ENCODE results near the gene ADAMTS3. TPM values are rescaled to one million over a fixed set of nuclear protein-coding genes. Genes with fewer than 3 reads are reported as not detected.

ADAMTS3 gene
- total RNA-seq, 1 donor from 2014 or later, result 10.3 TPM

DNA sequence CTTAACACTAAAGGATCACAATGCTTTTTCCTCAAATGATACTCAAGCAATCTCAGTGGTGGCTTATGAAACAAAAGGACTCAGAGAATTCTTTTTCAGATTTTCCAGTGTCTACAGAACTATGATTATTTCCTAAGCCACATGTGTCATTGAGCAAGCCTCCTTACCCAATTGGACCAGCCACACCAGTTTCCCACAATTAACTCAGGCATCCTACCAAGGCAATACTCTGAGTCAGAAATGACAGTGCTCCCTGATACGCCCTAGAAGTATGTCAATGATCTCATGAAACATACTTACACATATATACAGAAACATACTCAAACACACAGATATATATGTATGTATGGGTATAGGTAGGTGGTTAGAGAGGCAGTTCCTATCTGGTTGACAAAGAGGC, 4.8 kb downstream of the ADAMTS3 start:
- peaks cover 12% of the 10 kb centered on the region for H3K4me1 Mint-ChIP-seq (ENCODE audit: unreplicated experiment)
- DNase-seq (ENCODE audit: extremely low spot score, unreplicated experiment), result no peak
- H3K36me3 Mint-ChIP-seq, result peaks cover 3% of the 10 kb centered on the region
- no peak overlapping the region for H3K4me3 Mint-ChIP-seq
- TF ChIP-seq, protein P1, sequence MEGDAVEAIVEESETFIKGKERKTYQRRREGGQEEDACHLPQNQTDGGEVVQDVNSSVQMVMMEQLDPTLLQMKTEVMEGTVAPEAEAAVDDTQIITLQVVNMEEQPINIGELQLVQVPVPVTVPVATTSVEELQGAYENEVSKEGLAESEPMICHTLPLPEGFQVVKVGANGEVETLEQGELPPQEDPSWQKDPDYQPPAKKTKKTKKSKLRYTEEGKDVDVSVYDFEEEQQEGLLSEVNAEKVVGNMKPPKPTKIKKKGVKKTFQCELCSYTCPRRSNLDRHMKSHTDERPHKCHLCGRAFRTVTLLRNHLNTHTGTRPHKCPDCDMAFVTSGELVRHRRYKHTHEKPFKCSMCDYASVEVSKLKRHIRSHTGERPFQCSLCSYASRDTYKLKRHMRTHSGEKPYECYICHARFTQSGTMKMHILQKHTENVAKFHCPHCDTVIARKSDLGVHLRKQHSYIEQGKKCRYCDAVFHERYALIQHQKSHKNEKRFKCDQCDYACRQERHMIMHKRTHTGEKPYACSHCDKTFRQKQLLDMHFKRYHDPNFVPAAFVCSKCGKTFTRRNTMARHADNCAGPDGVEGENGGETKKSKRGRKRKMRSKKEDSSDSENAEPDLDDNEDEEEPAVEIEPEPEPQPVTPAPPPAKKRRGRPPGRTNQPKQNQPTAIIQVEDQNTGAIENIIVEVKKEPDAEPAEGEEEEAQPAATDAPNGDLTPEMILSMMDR (conservative IDR thresholded peaks at IDR 0.05), result no peak
- H3K27me3 Mint-ChIP-seq, result no peaks in the 10 kb centered on the region
- H3K9me3 Mint-ChIP-seq, result no peaks in the 10 kb centered on the region
- H3K27ac Mint-ChIP-seq, result no peak overlapping the region

- Mint-ChIP-seq H3K27ac (no peak overlapping the region), H3K4me1 (ENCODE audit: unreplicated experiment) (no peaks in the 10 kb centered on the region), H3K4me3 (no peak overlapping the region), H3K27me3 (no peaks in the 10 kb centered on the region), H3K9me3 (peaks cover 7% of the 10 kb centered on the region), H3K36me3 (peaks cover 10% of the 10 kb centered on the region)
- TF ChIP-seq, protein P1 (conservative IDR thresholded peaks at IDR 0.05), result no peak
- DNase-seq (ENCODE audit: extremely low spot score, unreplicated experiment), result no peak
These were observed 10.4 kb downstream of the ADAMTS3 start for GRCh38 chr4:72558655-72559054.

DNA sequence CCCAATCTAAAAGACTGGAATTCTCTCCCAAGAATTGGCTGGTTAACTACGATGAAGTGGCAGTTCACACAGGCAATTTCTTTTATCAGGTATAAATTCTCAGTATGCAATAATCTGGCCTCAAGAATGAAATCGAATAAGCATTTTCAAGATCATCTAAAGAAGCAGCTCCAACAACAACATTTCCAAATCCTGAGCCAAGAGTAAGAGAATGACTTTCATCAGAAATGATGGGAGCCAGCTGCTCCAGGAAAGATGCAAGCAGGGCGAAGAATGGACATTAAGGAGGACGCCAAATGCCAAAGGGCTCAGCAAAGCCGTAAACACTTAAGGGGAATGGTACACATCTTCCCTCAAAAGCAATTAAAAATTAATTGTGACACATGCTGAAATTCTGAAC, 12.0 kb downstream of the ADAMTS3 start:
- no peak overlapping the region for H3K27ac Mint-ChIP-seq
- peaks cover 7% of the 10 kb centered on the region for H3K9me3 Mint-ChIP-seq
- H3K4me3 Mint-ChIP-seq, result no peak overlapping the region
- no peaks in the 10 kb centered on the region for H3K4me1 Mint-ChIP-seq (ENCODE audit: unreplicated experiment)
- TF ChIP-seq, protein P1 (conservative IDR thresholded peaks at IDR 0.05), result no peak
- H3K36me3 Mint-ChIP-seq, result peaks cover 10% of the 10 kb centered on the region
- no peaks in the 10 kb centered on the region for H3K27me3 Mint-ChIP-seq
- no peak for DNase-seq (ENCODE audit: extremely low spot score, unreplicated experiment)

DNA sequence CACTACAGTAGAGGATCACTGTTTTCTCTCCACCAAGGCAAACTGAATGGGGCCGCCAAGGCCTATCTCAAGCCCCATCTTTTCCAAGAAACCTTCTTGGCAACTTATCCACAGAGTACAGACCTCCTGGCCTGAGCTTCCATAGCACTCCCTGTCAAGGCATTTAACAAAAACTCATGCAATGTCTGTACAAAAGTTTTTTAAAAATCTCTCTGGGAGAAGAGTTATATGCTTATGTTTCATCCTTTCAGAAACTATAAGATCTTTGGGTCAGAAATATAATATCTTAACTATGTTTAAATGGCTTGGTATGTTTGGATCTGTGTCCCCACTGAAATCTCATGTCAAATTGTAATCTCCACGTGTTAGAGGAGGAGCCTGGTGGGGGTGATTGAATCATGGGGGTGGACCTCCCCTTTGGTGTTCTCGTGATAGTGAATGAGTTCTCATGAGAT, 13.6 kb downstream of the ADAMTS3 start:
- no peaks in the 10 kb centered on the region for H3K4me1 Mint-ChIP-seq (ENCODE audit: unreplicated experiment)
- TF ChIP-seq, protein P1 (conservative IDR thresholded peaks at IDR 0.05), result no peak
- H3K4me3 Mint-ChIP-seq, result no peak overlapping the region
- no peak overlapping the region for H3K27ac Mint-ChIP-seq
- DNase-seq (ENCODE audit: extremely low spot score, unreplicated experiment), result no peak
- H3K9me3 Mint-ChIP-seq, result peaks cover 7% of the 10 kb centered on the region
- peaks cover 9% of the 10 kb centered on the region for H3K36me3 Mint-ChIP-seq
- no peaks in the 10 kb centered on the region for H3K27me3 Mint-ChIP-seq

DNA sequence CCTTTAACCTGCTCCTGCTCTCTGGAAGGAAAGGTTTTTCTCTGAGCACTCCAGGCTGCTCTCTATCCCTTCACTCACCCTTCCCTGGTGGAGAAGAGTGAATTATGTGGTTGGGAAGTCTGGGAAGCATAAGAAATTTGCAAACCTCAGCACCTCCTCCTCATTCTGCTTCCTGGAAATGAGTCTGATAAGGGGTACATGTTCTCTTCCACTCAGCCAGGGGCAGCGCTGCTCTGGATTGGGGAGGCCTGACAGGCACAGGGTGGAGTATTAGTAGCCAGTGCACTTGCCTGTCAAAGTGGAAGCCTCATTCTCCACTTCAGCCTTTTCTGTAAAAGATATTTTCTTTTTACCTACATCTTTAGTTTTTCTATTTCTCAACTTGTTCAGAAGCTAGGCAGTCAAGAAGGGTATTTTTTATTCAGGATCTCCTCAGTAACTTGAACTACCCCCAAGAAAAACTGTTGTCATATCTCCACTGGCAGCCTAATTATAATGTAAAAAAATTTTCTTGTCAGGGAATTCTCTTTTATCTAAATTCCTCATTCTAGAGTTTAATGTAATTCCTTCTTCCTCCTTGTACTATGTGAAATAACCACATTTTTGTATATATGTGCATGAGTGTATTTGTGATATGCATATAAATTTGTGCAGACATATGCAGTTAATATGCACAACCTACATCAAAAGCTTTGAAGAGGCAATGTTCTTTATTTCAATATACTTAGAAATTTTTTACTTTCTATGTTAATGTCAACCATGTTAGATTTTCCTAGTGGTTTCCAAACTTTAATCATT, 15.3 kb downstream of the ADAMTS3 start:
- no peak overlapping the region for H3K27ac Mint-ChIP-seq
- peaks cover 5% of the 10 kb centered on the region for H3K36me3 Mint-ChIP-seq
- no peaks in the 10 kb centered on the region for H3K27me3 Mint-ChIP-seq
- TF ChIP-seq, protein P1 (conservative IDR thresholded peaks at IDR 0.05), result no peak
- DNase-seq (ENCODE audit: extremely low spot score, unreplicated experiment), result no peak
- peaks cover 6% of the 10 kb centered on the region for H3K9me3 Mint-ChIP-seq
- H3K4me1 Mint-ChIP-seq (ENCODE audit: unreplicated experiment), result no peaks in the 10 kb centered on the region
- no peak overlapping the region for H3K4me3 Mint-ChIP-seq

All from type B pancreatic cell (in vitro differentiated cells).